GM12873 (cell line): ENCODE measurements around the gene PARP12.

Experiments used
- CTCF ChIP-seq: IDR thresholded peaks from 2 replicates; pipeline ENCODE4 v1.5.1; 2012; ENCODE audit warnings: low read depth, mild to moderate bottlenecking, moderate library complexity, low read length, control low read depth; ENCODE audit not compliant: insufficient read depth; ENCODE audit errors: missing control alignments

The PARP12 gene

GRCh38 chr7:140042386-140042670 lies 20.4 kb downstream of the PARP12 start:
- TF ChIP-seq CTCF: no peak

- TF ChIP-seq CTCF: no peak
These were observed 20.9 kb downstream of the PARP12 start for GRCh38 chr7:140041659-140042385.

GRCh38 chr7:140039896-140040295 lies 22.9 kb downstream of the PARP12 start:
- no peak for TF ChIP-seq CTCF

- TF ChIP-seq CTCF: no peak
These were observed 23.7 kb downstream of the PARP12 start for GRCh38 chr7:140039066-140039465.

- no peak for TF ChIP-seq CTCF
These were observed 26.4 kb downstream of the PARP12 start for GRCh38 chr7:140036224-140036962.

GRCh38 chr7:140035400-140036223 lies 27.1 kb downstream of the PARP12 start:
- TF ChIP-seq CTCF: no peak

- TF ChIP-seq CTCF: no peak
These were observed 28.3 kb downstream of the PARP12 start for GRCh38 chr7:140034421-140034820.
